Measurements from ENCODE around the gene ISYNA1.
"Not testable (repeated sequence)": the region's sequence is repeated elsewhere in the genome, so short reads cannot be mapped to it uniquely, and the experiment has no call there.

Gene ISYNA1

DNA sequence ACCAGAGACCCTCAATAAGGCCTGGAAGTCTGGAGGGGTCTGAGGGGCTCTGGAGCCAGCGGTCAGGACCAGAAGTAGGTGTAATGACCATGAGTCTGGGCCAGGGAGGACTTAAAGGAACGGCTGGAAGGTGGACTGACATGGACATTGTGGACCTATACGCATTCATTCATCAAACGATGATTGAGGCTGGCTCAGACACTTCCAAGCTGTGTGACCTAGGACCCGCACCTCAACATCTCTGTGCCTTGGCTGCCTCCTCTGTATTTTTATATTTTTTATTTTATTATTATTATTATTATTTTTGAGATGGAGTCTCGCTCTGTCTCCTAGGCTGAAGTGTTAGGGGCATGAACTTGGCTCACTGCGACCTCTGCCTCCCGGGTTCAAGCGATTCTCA is 31.2 kb downstream of the ISYNA1 start:
- 94 to 95% methylated on average over 8 to 9 of the region's 9 CpGs for WGBS, 2 experiments
- Histone ChIP-seq H3K9me3 (ENCODE audit: control insufficient read depth, low read length) (no peaks in the 10 kb centered on the region), H3K27me3 (ENCODE audit: control insufficient read depth, insufficient read depth, low read length, poor library complexity, severe bottlenecking) (no peaks in the 10 kb centered on the region), H3K36me3 (ENCODE audit: control insufficient read depth, insufficient read depth, low read length) (no peaks in the 10 kb centered on the region), H3K4me1 (ENCODE audit: control insufficient read depth, insufficient read depth, low read length) (no peaks in the 10 kb centered on the region), H3K27ac (ENCODE audit: insufficient read depth, low read depth, low read length, poor library complexity, severe bottlenecking) (no peak overlapping the region), H3K4me3 (ENCODE audit: insufficient read depth, low read depth, low read length) (no peak overlapping the region)

DNA sequence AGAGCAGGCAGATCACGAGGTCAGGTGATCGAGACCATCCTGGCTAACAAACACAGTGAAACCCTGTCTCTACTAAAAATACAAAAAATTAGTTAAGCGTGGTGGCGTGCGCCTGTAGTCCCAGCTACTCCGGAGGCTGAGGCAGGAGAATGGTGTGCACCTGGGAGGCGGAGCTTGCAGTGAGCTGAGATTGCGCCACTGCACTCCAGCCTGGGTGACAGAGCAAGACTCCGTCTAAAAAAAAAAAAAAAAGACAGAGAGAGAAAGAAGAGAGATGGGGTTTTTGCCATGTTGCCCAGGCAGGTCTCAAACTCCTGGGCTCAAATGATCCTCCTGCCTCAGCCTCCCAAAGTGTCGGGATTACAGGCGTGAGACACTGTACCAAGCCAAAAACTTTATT is 32.2 kb downstream of the ISYNA1 start:
- H3K4me1 ChIP-seq (ENCODE audit: control insufficient read depth, insufficient read depth, low read length); H3K27ac ChIP-seq (ENCODE audit: insufficient read depth, low read depth, low read length, poor library complexity, severe bottlenecking); H3K4me3 ChIP-seq (ENCODE audit: insufficient read depth, low read depth, low read length); H3K27me3 ChIP-seq (ENCODE audit: control insufficient read depth, insufficient read depth, low read length, poor library complexity, severe bottlenecking); H3K36me3 ChIP-seq (ENCODE audit: control insufficient read depth, insufficient read depth, low read length); H3K9me3 ChIP-seq (ENCODE audit: control insufficient read depth, low read length): not testable (repeated sequence)
- WGBS, 2 experiments = 91% methylated on average over 11 of the region's 11 CpGs

DNA sequence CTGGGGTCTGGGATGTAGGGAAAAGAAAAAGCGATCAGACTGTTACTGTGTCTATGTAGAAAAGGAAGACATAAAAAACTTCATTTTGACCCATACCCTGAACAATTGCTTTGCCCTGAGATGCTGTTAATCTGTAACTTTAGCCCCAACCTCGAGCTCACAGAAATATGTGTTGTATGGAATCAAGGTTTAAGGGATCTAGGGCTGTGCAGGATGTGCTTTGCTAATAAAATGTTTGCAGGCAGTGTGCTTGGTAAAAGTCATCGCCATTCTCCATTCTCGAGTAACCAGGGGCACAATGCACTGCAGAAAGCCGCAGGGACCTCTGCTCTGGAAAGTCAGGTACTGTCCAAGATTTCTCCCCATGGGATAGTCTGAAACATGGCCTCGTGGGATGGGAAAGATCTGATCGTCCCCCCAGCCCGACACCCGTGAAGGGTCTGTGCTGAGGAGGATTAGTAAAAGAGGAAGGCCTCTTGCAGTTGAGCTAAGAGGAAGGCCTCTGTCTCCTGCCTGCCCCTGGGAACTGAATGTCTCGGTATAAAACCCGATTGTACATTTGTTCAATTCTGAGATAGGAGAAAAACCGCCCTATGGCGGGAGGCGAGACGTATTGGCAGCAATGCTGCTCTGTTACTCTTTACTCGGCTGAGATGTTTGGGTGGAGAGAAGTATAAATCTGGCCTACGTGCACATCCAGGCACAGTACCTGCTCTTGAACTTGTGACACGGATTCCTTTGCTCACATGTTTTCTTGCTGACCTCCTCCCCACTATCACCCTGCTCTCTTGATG is 35.3 kb downstream of the ISYNA1 start:
- H3K4me1 ChIP-seq (ENCODE audit: control insufficient read depth, insufficient read depth, low read length); H3K27ac ChIP-seq (ENCODE audit: insufficient read depth, low read depth, low read length, poor library complexity, severe bottlenecking); H3K4me3 ChIP-seq (ENCODE audit: insufficient read depth, low read depth, low read length); H3K36me3 ChIP-seq (ENCODE audit: control insufficient read depth, insufficient read depth, low read length); H3K27me3 ChIP-seq (ENCODE audit: control insufficient read depth, insufficient read depth, low read length, poor library complexity, severe bottlenecking); H3K9me3 ChIP-seq (ENCODE audit: control insufficient read depth, low read length): not testable (repeated sequence)
- WGBS, 2 experiments = 87 to 88% methylated on average over 17 to 18 of the region's 18 CpGs

DNA sequence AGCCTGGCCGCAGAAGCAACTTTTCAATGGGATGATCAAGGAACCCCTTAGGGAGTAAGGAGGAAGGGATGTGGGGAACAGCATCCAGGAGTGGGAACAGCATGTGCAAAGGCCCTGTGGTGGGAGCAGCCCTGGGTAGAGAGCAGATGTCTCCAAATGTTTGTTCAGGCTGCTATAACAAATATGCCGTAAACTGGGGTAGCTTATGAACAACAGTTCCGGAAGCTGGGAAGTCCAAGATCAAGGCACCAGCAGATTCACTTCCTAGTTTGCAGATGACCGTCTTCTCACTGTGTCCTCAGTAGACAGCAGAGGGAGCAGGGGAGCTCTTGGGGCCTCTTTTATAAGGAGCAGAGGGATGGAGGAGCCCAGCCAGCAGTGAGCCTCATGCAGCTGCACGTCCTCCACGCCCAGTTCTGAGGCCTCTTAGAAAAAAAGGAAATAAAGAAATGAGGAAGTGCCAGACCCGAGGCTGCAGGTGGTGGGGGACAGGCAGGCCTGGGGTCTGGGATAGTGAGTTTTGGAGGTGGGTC is 36.3 kb downstream of the ISYNA1 start:
- Histone ChIP-seq H3K27me3 (ENCODE audit: control insufficient read depth, insufficient read depth, low read length, poor library complexity, severe bottlenecking) (no peaks in the 10 kb centered on the region), H3K9me3 (ENCODE audit: control insufficient read depth, low read length) (no peaks in the 10 kb centered on the region), H3K36me3 (ENCODE audit: control insufficient read depth, insufficient read depth, low read length) (no peaks in the 10 kb centered on the region), H3K4me3 (ENCODE audit: insufficient read depth, low read depth, low read length) (no peak overlapping the region), H3K27ac (ENCODE audit: insufficient read depth, low read depth, low read length, poor library complexity, severe bottlenecking) (no peak overlapping the region), H3K4me1 (ENCODE audit: control insufficient read depth, insufficient read depth, low read length) (peaks cover 4% of the 10 kb centered on the region)
- WGBS, 2 experiments = 67 to 70% methylated on average over 7 of the region's 7 CpGs

DNA sequence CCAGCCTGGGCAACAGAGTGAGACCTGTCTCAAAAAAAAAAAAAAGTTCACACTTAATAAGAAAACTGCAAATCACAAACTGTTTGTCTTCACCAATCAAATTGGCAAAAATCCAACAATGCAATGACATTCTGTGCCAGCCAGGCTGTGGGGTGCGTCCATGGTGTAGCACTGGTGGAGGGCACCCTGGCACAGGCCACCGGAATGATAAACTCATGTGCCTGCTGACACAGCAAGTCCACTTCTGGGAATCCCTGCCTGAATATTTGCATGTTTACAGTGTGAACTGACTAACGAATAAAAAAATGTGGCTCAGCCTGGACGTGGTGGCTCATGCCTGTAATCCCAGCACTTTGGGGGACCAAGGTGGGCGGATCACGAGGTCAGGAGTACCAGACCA is 38.9 kb downstream of the ISYNA1 start:
- no peaks in the 10 kb centered on the region for H3K9me3 ChIP-seq (ENCODE audit: control insufficient read depth, low read length)
- H3K36me3 ChIP-seq (ENCODE audit: control insufficient read depth, insufficient read depth, low read length) = no peaks in the 10 kb centered on the region
- no peaks in the 10 kb centered on the region for H3K27me3 ChIP-seq (ENCODE audit: control insufficient read depth, insufficient read depth, low read length, poor library complexity, severe bottlenecking)
- no peak overlapping the region for H3K4me3 ChIP-seq (ENCODE audit: insufficient read depth, low read depth, low read length)
- peaks cover 4% of the 10 kb centered on the region for H3K4me1 ChIP-seq (ENCODE audit: control insufficient read depth, insufficient read depth, low read length)
- 91 to 93% methylated on average over 6 of the region's 6 CpGs for WGBS, 2 experiments
- H3K27ac ChIP-seq (ENCODE audit: insufficient read depth, low read depth, low read length, poor library complexity, severe bottlenecking) = no peak overlapping the region

DNA sequence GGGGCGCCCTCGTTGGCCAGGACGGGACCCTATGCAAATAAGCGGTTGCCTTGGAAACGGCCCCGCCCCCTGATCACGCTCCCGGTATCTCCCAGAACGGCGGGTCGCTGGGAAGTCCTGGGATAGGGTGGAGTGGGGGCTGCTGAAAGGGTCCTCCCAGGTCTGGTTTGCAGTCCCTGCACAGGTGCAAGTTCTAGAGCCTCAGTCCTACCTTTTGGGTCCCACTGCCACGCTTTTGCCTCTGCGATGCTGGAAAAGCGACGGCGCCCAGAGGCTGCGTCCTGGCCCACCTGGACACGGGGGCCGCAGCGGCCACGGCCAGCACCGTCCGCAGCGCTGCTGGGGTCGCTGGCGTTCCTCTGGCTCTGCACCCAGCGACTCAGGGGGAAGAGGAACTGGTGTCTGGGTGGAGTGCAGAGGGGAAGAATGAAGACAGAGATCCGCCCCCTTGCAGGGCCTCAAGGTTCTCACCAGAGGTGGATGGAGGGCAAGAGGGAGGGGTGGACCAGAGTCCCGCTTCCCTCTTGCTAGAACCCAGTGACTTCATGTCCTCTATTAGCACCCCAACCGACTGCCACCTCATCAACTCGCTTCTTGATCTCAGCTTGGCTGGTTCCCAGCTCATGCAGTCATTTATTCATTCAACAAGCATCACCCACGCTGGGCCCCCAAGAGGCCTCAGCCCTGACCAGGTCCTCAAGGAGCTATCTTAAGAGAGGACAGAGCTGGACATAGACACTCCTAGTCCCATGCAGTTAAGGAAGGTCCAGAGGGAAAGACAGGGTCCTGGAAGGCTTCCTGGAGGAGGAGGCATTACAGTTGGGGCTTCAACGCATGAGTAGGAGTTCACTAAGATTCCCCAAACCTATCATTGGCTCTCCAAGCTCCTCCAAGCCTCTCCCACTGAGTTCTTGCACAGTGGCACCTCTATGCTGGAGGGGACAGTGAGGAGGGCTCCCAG is 40.4 kb downstream of the ISYNA1 start, which contains the start of gene LRRC25:
Gene LRRC25, minus strand, starts transcription at position 381 of the 961 bp plus-strand sequence. CDS start 659 bp downstream, outside the sequence.
- Histone ChIP-seq H3K27me3 (ENCODE audit: control insufficient read depth, insufficient read depth, low read length, poor library complexity, severe bottlenecking) (no peaks in the 10 kb centered on the region), H3K4me3 (ENCODE audit: insufficient read depth, low read depth, low read length) (no peak within 1 kb of the TSS), H3K9me3 (ENCODE audit: control insufficient read depth, low read length) (no peaks in the 10 kb centered on the region), H3K4me1 (ENCODE audit: control insufficient read depth, insufficient read depth, low read length) (peaks cover 4% of the 10 kb centered on the region), H3K36me3 (ENCODE audit: control insufficient read depth, insufficient read depth, low read length) (no peaks in the 10 kb centered on the region), H3K27ac (ENCODE audit: insufficient read depth, low read depth, low read length, poor library complexity, severe bottlenecking) (no peak within 1 kb of the TSS)
- 49 to 51% methylated on average over 33 of the region's 33 CpGs for WGBS, 2 experiments

DNA sequence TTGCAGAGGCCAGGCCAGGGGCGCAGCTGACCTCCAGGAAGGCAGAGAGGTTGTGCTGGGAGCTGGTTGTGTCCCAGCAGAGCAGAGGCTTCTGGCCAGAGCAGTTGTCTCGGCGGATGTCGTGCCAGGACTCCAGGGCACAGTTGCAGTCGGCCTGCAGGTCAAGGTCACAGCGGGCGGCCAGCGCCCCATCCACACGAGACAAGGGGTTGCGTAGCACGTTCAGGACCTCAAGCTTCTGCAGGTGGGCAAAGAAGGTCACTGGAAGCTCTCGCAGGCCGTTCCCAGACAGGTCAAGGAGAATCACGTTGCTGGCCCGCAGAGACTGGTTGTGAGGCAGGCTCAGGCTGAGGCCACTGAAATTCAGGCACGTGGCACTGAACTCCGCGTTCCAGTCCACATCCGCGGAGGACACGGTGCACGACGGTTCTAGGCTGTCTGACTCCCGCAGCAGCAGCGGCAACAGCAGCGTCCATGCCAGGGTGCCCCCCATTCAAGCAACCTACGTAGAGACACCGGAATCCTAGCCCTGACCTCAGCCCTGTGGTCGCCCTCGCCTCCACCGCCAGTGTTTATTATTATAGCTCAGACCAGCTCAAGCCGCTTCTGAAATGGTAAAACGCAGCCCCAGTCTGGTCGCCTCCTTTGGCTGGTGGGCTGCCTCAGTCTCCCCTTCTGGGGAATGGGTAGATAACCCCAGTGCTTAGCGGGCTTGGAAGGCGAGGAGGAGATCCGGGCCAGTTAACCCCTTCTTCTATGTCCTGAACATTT is 41.3 kb downstream of the ISYNA1 start:
- Histone ChIP-seq H3K27me3 (ENCODE audit: control insufficient read depth, insufficient read depth, low read length, poor library complexity, severe bottlenecking) (no peaks in the 10 kb centered on the region), H3K27ac (ENCODE audit: insufficient read depth, low read depth, low read length, poor library complexity, severe bottlenecking) (no peak overlapping the region), H3K4me3 (ENCODE audit: insufficient read depth, low read depth, low read length) (no peak overlapping the region), H3K9me3 (ENCODE audit: control insufficient read depth, low read length) (no peaks in the 10 kb centered on the region), H3K4me1 (ENCODE audit: control insufficient read depth, insufficient read depth, low read length) (peaks cover 4% of the 10 kb centered on the region), H3K36me3 (ENCODE audit: control insufficient read depth, insufficient read depth, low read length) (no peaks in the 10 kb centered on the region)
- WGBS, 2 experiments = 85 to 86% methylated on average over 37 of the region's 37 CpGs

DNA sequence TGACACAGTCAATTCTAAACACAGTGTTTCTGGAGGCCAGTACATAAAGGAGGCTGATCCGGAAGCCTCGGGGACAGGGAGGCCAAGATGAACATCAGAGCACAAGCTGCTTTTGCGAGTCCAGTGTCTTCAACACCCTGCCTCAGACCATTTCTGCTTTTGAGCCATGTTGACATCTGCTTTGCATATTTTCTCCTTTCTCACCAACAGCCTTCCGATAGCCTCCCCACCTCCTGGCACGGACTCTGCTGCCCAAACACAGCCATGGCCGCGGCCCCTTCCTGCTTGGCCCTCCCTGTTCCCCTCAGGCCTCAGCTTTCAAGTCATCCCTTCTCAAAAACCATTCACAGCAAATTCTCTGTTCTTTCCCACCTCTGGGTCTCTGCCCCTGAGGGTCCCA is 44.1 kb downstream of the ISYNA1 start:
- Histone ChIP-seq H3K4me1 (ENCODE audit: control insufficient read depth, insufficient read depth, low read length) (peaks cover 4% of the 10 kb centered on the region), H3K36me3 (ENCODE audit: control insufficient read depth, insufficient read depth, low read length) (no peaks in the 10 kb centered on the region), H3K27me3 (ENCODE audit: control insufficient read depth, insufficient read depth, low read length, poor library complexity, severe bottlenecking) (peaks cover 10% of the 10 kb centered on the region), H3K4me3 (ENCODE audit: insufficient read depth, low read depth, low read length) (no peak overlapping the region), H3K9me3 (ENCODE audit: control insufficient read depth, low read length) (no peaks in the 10 kb centered on the region), H3K27ac (ENCODE audit: insufficient read depth, low read depth, low read length, poor library complexity, severe bottlenecking) (no peak overlapping the region)
- WGBS, 2 experiments = 91 to 94% methylated on average over 7 of the region's 7 CpGs

DNA sequence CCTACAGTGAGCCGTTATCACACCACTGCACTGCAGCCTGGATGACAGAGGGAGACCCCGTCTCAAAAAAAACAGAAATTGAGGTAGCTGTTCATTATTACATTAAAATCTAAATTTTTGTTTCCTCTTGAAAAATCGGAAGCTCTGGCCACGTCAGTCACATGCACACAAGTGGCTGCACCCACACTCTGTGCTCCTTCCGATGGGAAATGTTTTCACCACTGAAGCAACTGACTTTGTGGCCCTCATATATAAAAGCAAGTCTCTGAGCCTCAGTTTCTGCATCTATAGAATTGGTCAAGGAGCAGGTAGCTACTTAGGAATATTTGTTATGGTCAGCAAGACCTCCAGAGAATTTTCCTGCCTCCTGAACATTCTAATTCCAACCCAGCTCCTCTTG is 45.0 kb downstream of the ISYNA1 start:
- H3K27ac ChIP-seq (ENCODE audit: insufficient read depth, low read depth, low read length, poor library complexity, severe bottlenecking) = no peak overlapping the region
- no peak overlapping the region for H3K4me3 ChIP-seq (ENCODE audit: insufficient read depth, low read depth, low read length)
- H3K36me3 ChIP-seq (ENCODE audit: control insufficient read depth, insufficient read depth, low read length) = no peaks in the 10 kb centered on the region
- H3K4me1 ChIP-seq (ENCODE audit: control insufficient read depth, insufficient read depth, low read length) = peaks cover 4% of the 10 kb centered on the region
- H3K27me3 ChIP-seq (ENCODE audit: control insufficient read depth, insufficient read depth, low read length, poor library complexity, severe bottlenecking) = peaks cover 19% of the 10 kb centered on the region
- no peaks in the 10 kb centered on the region for H3K9me3 ChIP-seq (ENCODE audit: control insufficient read depth, low read length)
- 89 to 92% methylated on average over 5 of the region's 5 CpGs for WGBS, 2 experiments

All from ectodermal cell (in vitro differentiated cells).